HG03064 (cell line): ENCODE measurements around the gene PRR12.

ENCODE experiments used
- ATAC-seq: cut with Tn5 transposase; IDR thresholded peaks from one replicate; pipeline ENCODE4 v1.9.1; 2021; ENCODE audit warnings: low read depth; ENCODE audit not compliant: unreplicated experiment

PRR12 gene

GRCh38 chr19:49660338-49660961 is 69.5 kb downstream of the PRR12 start:
- no peak for ATAC-seq

GRCh38 chr19:49662011-49662410 is 71.0 kb downstream of the PRR12 start:
- ATAC-seq: no peak

- ATAC-seq: no peak
These were observed 72.2 kb downstream of the PRR12 start for GRCh38 chr19:49663224-49663623.

DNA sequence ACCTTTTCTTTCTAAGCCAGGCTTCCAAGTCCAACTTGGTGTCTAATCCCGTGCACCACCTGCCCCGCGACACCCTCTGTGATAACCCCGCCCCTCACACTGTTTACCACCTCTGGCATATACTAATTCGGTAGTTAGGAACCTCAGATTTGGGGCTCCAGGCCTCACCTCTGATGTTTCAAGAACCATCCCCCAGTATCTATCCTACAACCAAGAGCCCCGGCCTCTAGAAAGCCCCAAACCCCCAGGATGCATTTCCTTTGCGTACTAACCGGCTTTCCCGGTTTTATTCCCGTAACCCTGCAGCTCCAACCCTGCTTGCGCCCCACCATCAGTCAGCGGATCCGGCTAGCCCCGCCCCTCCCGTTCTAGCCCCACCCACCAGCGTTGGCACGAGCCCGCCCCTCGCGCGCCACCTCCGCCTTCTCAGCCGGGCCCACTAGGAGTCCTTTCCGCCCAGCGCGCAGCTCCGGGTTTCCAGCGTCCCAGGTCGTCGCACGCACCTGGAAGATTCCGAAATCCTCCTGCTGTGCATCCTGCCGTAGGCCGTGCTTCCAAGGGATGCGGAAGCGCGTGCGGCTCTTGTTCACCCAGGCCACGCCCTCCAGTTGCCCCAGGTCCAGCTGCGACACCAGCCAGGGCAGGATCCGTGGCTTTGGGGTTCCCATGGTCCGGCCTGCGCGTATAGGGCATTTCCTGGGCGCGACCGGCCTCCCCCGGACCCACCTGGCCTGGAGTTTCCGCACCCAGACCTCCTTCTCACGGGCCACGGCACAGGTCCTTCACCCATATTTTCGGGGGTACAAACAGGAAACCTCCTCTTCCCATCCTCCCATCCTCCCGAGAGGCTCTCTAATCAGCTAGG is 73.4 kb downstream of the PRR12 start:
- ATAC-seq: no peak

- ATAC-seq: no peak
These were observed 74.0 kb downstream of the PRR12 start for GRCh38 chr19:49665036-49665350.

- peak; percentile 67 for ATAC-seq
These were observed 74.6 kb downstream of the PRR12 start, which contains the start of the genes BCL2L12 and IRF3 for GRCh38 chr19:49665351-49666119. TSS of gene BCL2L12 (plus strand) at chr19:49665933. CDS start at chr19:49666693, 760 bp downstream. TSS of gene IRF3 (minus strand) at chr19:49665857. CDS start at chr19:49664838, 1,019 bp downstream.

DNA sequence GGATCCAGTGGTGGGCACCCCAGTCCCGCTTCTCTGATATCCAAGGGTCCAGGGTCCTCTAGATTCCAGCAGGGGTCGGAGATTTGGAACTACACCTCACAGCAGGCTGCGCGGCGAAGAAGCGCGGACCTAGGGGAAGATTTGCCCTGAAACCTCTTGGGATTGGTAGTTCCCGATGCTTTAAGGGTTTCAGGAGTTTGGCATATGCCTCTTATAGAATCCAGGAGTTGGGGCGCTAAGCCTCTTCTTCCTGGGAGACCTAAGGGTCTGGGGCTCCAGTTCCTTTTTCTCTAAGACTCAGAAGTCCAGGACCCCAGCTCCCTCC is 75.1 kb downstream of the PRR12 start:
- ATAC-seq: no peak

GRCh38 chr19:49667473-49667872 is 76.5 kb downstream of the PRR12 start:
- ATAC-seq: no peak

DNA sequence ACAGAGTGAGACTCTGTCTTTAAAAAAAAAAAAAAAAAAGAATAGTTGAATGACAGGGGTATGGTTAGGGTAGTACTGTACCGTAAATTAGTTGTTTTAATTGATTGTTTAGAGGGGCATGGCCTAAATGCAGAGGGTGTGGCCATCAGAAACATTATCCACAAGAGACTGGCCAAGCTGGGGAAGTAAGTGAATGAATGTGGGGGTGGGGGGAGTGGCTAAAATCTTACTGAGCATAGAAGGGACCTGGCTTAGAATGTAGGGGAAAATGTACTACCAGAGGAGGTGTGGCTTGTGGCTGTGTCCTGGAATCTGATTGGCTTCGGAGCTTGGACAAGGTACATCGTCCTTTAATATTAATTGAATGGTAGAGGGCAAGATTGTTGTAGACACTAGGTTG is 78.5 kb downstream of the PRR12 start:
- no peak for ATAC-seq

DNA sequence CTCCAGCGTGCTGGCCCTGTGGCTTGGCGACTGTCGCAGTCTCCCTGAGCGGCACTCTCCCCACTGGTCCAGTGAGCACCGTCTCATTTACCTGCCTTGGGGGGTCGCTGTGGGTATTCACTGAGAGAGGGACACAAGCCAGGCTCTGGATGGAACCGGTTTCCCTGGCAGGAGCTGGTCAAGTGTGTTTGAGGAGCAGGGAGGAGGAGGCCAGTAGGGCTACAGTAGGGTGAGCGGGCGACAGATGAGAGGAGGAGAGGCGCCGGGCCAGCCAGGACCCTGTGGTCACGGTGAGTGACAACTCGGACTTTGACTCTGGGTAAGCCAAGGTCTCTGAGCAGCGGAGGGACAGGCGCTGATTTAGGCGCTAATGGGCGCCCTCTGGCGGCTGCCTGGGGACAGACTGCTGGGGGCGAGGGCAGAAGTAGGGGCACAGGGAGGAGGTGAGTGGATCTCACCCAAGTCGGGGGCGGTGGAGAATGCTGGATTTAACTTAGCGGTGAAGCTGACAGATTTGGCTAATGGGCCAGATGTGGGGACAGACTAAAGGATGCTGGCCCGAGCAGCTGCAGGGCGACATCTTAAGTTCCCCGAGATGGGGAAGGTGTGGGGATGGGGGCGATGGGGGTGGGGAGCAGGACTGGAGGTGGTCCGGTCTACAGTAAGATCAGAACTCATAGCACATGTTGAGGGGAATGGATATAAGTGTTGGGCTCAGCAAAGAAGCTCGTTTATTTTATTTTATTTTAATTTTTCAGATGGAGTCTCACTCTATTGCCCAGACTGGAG is 81.3 kb downstream of the PRR12 start:
- no peak for ATAC-seq
